ENCODE results near the gene SLC4A11.

DNA sequence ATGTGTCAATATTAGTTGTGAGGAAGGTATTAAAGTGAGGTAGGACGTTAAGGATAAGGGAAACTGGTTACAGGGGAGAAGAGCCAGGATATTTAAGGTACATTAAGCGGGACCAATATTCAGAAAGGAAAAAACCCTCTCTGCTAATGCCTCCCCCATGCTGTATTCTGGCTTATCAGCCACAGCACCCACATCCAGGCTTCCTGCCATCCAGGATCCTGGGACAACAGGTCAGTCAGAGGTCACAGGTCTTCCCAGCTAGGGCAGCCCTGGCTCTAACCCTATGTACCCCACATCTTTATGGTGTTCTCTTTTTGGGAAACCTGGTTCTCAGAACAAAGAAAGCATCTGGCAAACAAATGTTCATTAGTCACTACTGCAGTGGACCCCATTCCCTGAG is 39.8 kb downstream of the SLC4A11 start:
- TF ChIP-seq, protein P1, sequence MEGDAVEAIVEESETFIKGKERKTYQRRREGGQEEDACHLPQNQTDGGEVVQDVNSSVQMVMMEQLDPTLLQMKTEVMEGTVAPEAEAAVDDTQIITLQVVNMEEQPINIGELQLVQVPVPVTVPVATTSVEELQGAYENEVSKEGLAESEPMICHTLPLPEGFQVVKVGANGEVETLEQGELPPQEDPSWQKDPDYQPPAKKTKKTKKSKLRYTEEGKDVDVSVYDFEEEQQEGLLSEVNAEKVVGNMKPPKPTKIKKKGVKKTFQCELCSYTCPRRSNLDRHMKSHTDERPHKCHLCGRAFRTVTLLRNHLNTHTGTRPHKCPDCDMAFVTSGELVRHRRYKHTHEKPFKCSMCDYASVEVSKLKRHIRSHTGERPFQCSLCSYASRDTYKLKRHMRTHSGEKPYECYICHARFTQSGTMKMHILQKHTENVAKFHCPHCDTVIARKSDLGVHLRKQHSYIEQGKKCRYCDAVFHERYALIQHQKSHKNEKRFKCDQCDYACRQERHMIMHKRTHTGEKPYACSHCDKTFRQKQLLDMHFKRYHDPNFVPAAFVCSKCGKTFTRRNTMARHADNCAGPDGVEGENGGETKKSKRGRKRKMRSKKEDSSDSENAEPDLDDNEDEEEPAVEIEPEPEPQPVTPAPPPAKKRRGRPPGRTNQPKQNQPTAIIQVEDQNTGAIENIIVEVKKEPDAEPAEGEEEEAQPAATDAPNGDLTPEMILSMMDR (IDR thresholded peaks at IDR 0.05 in 4 of 5, conservative IDR thresholded peaks at IDR 0.05 in 1 of 5) = no peak
- TF ChIP-seq POLR2A (IDR thresholded peaks at IDR 0.05) = no peak

Measured in gastrocnemius medialis (tissue), 4 donors.